Keratinocyte (primary cell): ENCODE measurements around the gene CLDN24. TPM values are rescaled to one million over a fixed set of nuclear protein-coding genes. Genes with fewer than 3 reads are reported as not detected.
A peak's percentile ranks its signal among the peaks of the same experiment; 100 is the strongest.

Experiments used
- DNase-seq: peaks from one replicate; pipeline ENCODE4 v3.0.0-alpha.2; 2011; ENCODE audit warnings: low read depth, missing footprints, low spot score
- FAIRE-seq: peaks from 2 replicates; lab custom pipeline; 2011; peaks lifted over from hg19 to GRCh38; lab: Jason Lieb, UNC
- H2AFZ ChIP-seq: 2 replicates; pipeline ENCODE4 v1.6.0; 2012; ENCODE audit warnings: low read length, control low read depth, inconsistent platforms; ENCODE audit not compliant: control insufficient read depth
- H3K27ac ChIP-seq: 2 replicates; pipeline ENCODE4 v1.5.1; 2011; ENCODE audit warnings: low read length; ENCODE audit not compliant: control insufficient read depth, insufficient read depth
- H3K27me3 ChIP-seq: 3 replicates; pipeline ENCODE4 v1.6.0; 2011; ENCODE audit warnings: low read length; ENCODE audit not compliant: control insufficient read depth, insufficient read depth; ENCODE audit errors: extremely low read depth
- H3K36me3 ChIP-seq, 2 experiments: 2 replicates in 1 of 2; 3 replicates in 1 of 2; pipeline ENCODE4 v1.5.1; 2011; ENCODE audit warnings: low read length in 2 of 2, mild to moderate bottlenecking in 1 of 2; ENCODE audit not compliant: control insufficient read depth in 2 of 2, insufficient read depth in 2 of 2; ENCODE audit errors: extremely low read depth in 1 of 2
- H3K4me1 ChIP-seq: 3 replicates; pipeline ENCODE4 v1.5.1; 2011; ENCODE audit warnings: low read length; ENCODE audit not compliant: control insufficient read depth, insufficient read depth; ENCODE audit errors: extremely low read depth
- H3K4me2 ChIP-seq: 3 replicates; pipeline ENCODE4 v1.6.0; 2011; ENCODE audit warnings: low read depth, low read length; ENCODE audit not compliant: control insufficient read depth, insufficient read depth; ENCODE audit errors: extremely low read depth
- H3K4me3 ChIP-seq, 3 experiments: fragments of 200-600 bp in 1 of 3; sonication (generic) in 1 of 3; 2 replicates in 2 of 3; 3 replicates in 1 of 3; pipeline ENCODE4 v1.5.1; 2011 to 2016; ENCODE audit warnings: low read length in 3 of 3, mild to moderate bottlenecking in 3 of 3, control low read depth in 2 of 3, inconsistent platforms in 1 of 3, low read depth in 1 of 3, mixed read lengths in 1 of 3, mixed run types in 1 of 3, moderate library complexity in 1 of 3; ENCODE audit not compliant: control insufficient read depth in 2 of 3, insufficient read depth in 2 of 3; ENCODE audit errors: extremely low read depth in 1 of 3
- H3K79me2 ChIP-seq: 2 replicates; pipeline ENCODE4 v1.6.0; 2012; ENCODE audit warnings: low read length; ENCODE audit not compliant: control insufficient read depth, insufficient read depth
- H3K9ac ChIP-seq: 3 replicates; pipeline ENCODE4 v1.6.0; 2011; ENCODE audit warnings: low read length; ENCODE audit not compliant: control insufficient read depth, insufficient read depth; ENCODE audit errors: extremely low read depth
- H3K9me1 ChIP-seq: 3 replicates; pipeline ENCODE4 v1.6.0; 2011; ENCODE audit warnings: low read length; ENCODE audit not compliant: control insufficient read depth, insufficient read depth; ENCODE audit errors: extremely low read depth
- H3K9me3 ChIP-seq: 2 replicates; pipeline ENCODE4 v1.5.1; 2012; ENCODE audit warnings: low read depth, low read length; ENCODE audit not compliant: control insufficient read depth
- H4K20me1 ChIP-seq: 3 replicates; pipeline ENCODE4 v1.6.0; 2011; ENCODE audit warnings: low read length; ENCODE audit not compliant: control insufficient read depth, insufficient read depth; ENCODE audit errors: extremely low read depth
- CTCF ChIP-seq, 3 experiments: IDR thresholded peaks in 1 of 3; conservative IDR thresholded peaks in 1 of 3; optimal IDR thresholded peaks in 1 of 3; 2 replicates in 2 of 3; 3 replicates in 1 of 3; pipeline versions ENCODE3 to v1.5.1; 2011; ENCODE audit warnings: low read length in 3 of 3, mild to moderate bottlenecking in 3 of 3, moderate library complexity in 2 of 3, control low read depth in 1 of 3, inconsistent platforms in 1 of 3; ENCODE audit not compliant: insufficient read depth in 2 of 3; ENCODE audit errors: extremely low read depth in 1 of 3
- EZH2 ChIP-seq: IDR thresholded peaks from one replicate; pipeline ENCODE4 v1.6.1; 2012; ENCODE audit warnings: inconsistent platforms, mild to moderate bottlenecking, low read length, moderate library complexity
- dilution Hi-C: fragments of 300-500 bp; cut with MboI; formaldehyde crosslinking; loops from one replicate; pipeline ENCODE4 v1.7.0; 2020; ENCODE audit warnings: low sequenced_read_pairs; ENCODE audit not compliant: extremely low pct_ligation_motif_present
- polyA plus RNA-seq, 5 experiments: library from polyadenylated mRNA; depleted of rRNA in 3 of 5; stranded (reverse) in 3 of 5; stranded (forward) in 1 of 5; unstranded in 1 of 5; fragments of >200 nt; gene quantifications; 1 replicate in 1 of 5; 2 replicates in 3 of 5; 3 replicates in 1 of 5; pipeline versions ENCODE4 v1.2.1 to v1.2.3, GENCODE V29; 2011 to 2012; ENCODE audit warnings: missing spikeins in 2 of 5, low read depth in 1 of 5, low replicate concordance in 1 of 5

Gene CLDN24
- polyA plus RNA-seq, 1 donor (not counting 4 experiments of a cell fraction or from before 2014, with no cell fraction given) = not detected

- Histone ChIP-seq H3K9me3 (no peaks in the 10 kb centered on the region), H3K4me2 (no peak overlapping the region), H3K27me3 (peaks cover 4% of the 10 kb centered on the region), H3K4me3 (no peak overlapping the region), H3K79me2 (no peaks in the 10 kb centered on the region), H3K27ac (no peak overlapping the region), H3K9ac (no peak overlapping the region), H3K4me1 (peaks cover 22% of the 10 kb centered on the region), H3K9me1 (no peaks in the 10 kb centered on the region), H4K20me1 (no peaks in the 10 kb centered on the region), H2AFZ (no peak overlapping the region), H3K36me3 (no peaks in the 10 kb centered on the region)
- no peak for DNase-seq
- no peak for FAIRE-seq
- dilution Hi-C loops = no loop called here
- TF ChIP-seq EZH2 = no peak
Measured at GRCh38 chr4:183337349-183337748, 15.1 kb upstream of the CLDN24 start.

- H3K4me3 ChIP-seq = no peak overlapping the region
- H3K4me2 ChIP-seq = peak overlapping the region; percentile 0
- no peaks in the 10 kb centered on the region for H3K79me2 ChIP-seq
- TF ChIP-seq CTCF (optimal IDR thresholded peaks at IDR 0.05 in 1 of 3, IDR thresholded peaks at IDR 0.05 in 1 of 3, conservative IDR thresholded peaks at IDR 0.05 in 1 of 3; ENCODE audit: extremely low read depth in 1 of 3, insufficient read depth in 2 of 3, low read length in 3 of 3) (no peak), EZH2 (no peak)
- H3K9ac ChIP-seq = no peak overlapping the region
- peaks cover 22% of the 10 kb centered on the region for H3K4me1 ChIP-seq
- H3K36me3 ChIP-seq = no peaks in the 10 kb centered on the region
- dilution Hi-C loops = no loop called here
- H3K27me3 ChIP-seq = no peaks in the 10 kb centered on the region
- peak overlapping the region; percentile 63 for H3K27ac ChIP-seq
- peak; percentile 83 for DNase-seq
- H3K9me3 ChIP-seq = no peaks in the 10 kb centered on the region
- H3K9me1 ChIP-seq = no peaks in the 10 kb centered on the region
- H4K20me1 ChIP-seq = no peaks in the 10 kb centered on the region
- H2AFZ ChIP-seq = peak overlapping the region; percentile 61
- peak; percentile 94 for FAIRE-seq
Measured at GRCh38 chr4:183335369-183335940, 13.2 kb upstream of the CLDN24 start.

GRCh38 chr4:183333983-183334382, 11.8 kb upstream of the CLDN24 start:
- dilution Hi-C loops = no loop called here
- peak; percentile 93 for FAIRE-seq
- Histone ChIP-seq H3K36me3 (no peaks in the 10 kb centered on the region), H4K20me1 (no peaks in the 10 kb centered on the region), H3K27ac (no peak overlapping the region), H3K27me3 (no peaks in the 10 kb centered on the region), H3K9me1 (no peaks in the 10 kb centered on the region), H2AFZ (peak overlapping the region; percentile 74), H3K9ac (no peak overlapping the region), H3K4me3 (no peak overlapping the region), H3K9me3 (no peaks in the 10 kb centered on the region), H3K4me2 (peak overlapping the region; percentile 52), H3K79me2 (no peaks in the 10 kb centered on the region), H3K4me1 (peaks cover 22% of the 10 kb centered on the region)
- DNase-seq = no peak
- TF ChIP-seq EZH2 (no peak), CTCF (optimal IDR thresholded peaks at IDR 0.05 in 1 of 3, IDR thresholded peaks at IDR 0.05 in 1 of 3, conservative IDR thresholded peaks at IDR 0.05 in 1 of 3; ENCODE audit: extremely low read depth in 1 of 3, insufficient read depth in 2 of 3, low read length in 3 of 3) (no peak)
